ENCODE measurements around the gene PACC1.
A peak's percentile ranks its signal among the peaks of the same experiment; 100 is the strongest.

Gene PACC1

GRCh38 chr1:212437179-212437798 is 22.6 kb upstream of the PACC1 start:
- DNase-seq = no peak

- no peak for DNase-seq
Measured at GRCh38 chr1:212434992-212435391, 20.3 kb upstream of the PACC1 start.

- no peak for DNase-seq
Measured at GRCh38 chr1:212433577-212434462, 19.1 kb upstream of the PACC1 start.

- DNase-seq = peak; percentile 75
Measured at GRCh38 chr1:212432661-212433576, 18.2 kb upstream of the PACC1 start, which contains the start of gene NENF. NENF (plus strand) TSS chr1:212432920; CDS start chr1:212432944, 24 bp downstream.

- no peak for DNase-seq
Measured at GRCh38 chr1:212432272-212432660, 17.6 kb upstream of the PACC1 start.

GRCh38 chr1:212431644-212432043 is 17.0 kb upstream of the PACC1 start:
- no peak for DNase-seq

- DNase-seq = no peak
Measured at GRCh38 chr1:212430955-212431394, 16.3 kb upstream of the PACC1 start.

GRCh38 chr1:212430416-212430815 is 15.7 kb upstream of the PACC1 start:
- DNase-seq = peak; percentile 61

- DNase-seq = no peak
Measured at GRCh38 chr1:212428496-212428895, 13.8 kb upstream of the PACC1 start.

GRCh38 chr1:212423879-212424278 is 9.2 kb upstream of the PACC1 start:
- DNase-seq = no peak

GRCh38 chr1:212421165-212421564 is 6.5 kb upstream of the PACC1 start:
- no peak for DNase-seq

- no peak for DNase-seq
Measured at GRCh38 chr1:212415107-212415841, 588 bp upstream of the PACC1 start.

- DNase-seq = peak; percentile 9
Measured at GRCh38 chr1:212413902-212414327, 771 bp downstream of the PACC1 start.

GRCh38 chr1:212412374-212412773 is 2.3 kb downstream of the PACC1 start:
- DNase-seq = no peak

GRCh38 chr1:212410231-212410820 is 4.4 kb downstream of the PACC1 start:
- no peak for DNase-seq

- DNase-seq = no peak
Measured at GRCh38 chr1:212402666-212403321, 11.9 kb downstream of the PACC1 start.

- DNase-seq = peak; percentile 39
Measured at GRCh38 chr1:212401838-212402582, 12.7 kb downstream of the PACC1 start.

GRCh38 chr1:212401042-212401441 is 13.6 kb downstream of the PACC1 start:
- no peak for DNase-seq

GRCh38 chr1:212397171-212397570 is 17.5 kb downstream of the PACC1 start:
- DNase-seq = no peak

- no peak for DNase-seq
Measured at GRCh38 chr1:212396638-212397037, 18.0 kb downstream of the PACC1 start.
